NCI-H345 treated with DMSO at 0.1 percent for 48 hours (cell line): ENCODE results near the gene TMEM223.
"Not testable (repeated sequence)": the region's sequence is repeated elsewhere in the genome, so short reads cannot be mapped to it uniquely, and the experiment has no call there.

Experiments used
- DNase-seq: peaks from one replicate; lab custom pipeline; 2025; ENCODE audit not compliant: unreplicated experiment; lab: John Stamatoyannopoulos, UW

The TMEM223 gene

DNA sequence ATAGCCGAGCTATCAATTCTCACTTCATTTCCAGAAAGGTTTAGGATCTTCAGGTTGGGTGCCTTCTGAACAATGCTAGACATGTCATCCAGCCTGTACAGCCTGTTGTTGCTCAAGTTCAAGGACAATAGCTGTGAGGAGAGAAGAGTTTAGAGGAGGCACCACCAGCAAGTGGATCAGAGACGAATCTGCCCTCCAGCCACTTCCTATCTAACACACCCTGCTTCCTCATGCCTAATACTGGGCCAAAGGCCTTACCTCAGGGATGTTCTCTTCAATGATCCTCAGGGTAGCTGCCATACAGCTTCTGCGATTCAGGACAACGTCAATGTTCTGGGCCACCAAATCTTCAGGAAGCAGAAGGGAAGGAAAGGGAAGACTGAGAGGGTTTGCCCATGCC, 9.3 kb upstream of the TMEM223 start:
- DNase-seq = no peak

DNA sequence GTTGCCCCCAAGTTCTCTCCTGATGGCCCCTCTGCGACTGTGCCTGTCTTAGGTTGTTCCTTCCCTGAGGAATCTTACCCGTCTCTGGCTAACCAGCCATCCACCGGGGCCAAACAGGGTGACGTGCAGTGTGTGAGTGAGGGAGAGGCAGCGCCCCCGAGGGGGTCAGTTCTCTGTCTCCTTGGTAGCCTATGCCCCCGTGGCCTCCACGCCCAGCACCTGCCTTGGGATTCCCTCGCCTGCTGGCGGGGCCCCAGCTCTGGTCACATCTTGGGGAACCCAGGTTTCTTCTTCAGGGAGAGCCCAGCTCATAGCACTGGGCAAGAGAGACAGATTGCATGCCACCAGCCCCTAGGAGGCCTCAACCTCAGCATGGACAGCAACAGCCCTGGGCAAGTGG, 7.7 kb upstream of the TMEM223 start:
- no peak for DNase-seq

DNA sequence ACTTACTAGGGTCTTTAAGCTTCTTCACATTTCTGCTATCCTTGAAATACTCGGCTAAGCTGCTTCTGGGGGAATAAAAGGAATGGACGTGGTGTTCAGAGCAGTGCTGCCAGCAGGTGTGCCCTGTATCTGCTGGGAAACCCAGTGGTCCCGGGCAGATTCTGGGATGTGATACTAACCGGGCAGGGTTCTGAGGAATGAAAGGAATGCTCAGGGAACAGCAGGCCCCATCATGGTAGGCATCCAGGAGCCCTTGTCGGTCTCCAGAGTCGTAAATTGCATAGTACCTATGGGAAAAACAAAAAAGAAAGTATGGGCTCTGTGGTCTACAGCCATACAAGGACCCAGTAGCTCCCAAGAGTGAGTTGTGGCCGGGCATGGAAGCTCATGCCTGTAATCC, 4.5 kb upstream of the TMEM223 start:
- no peak for DNase-seq

DNA sequence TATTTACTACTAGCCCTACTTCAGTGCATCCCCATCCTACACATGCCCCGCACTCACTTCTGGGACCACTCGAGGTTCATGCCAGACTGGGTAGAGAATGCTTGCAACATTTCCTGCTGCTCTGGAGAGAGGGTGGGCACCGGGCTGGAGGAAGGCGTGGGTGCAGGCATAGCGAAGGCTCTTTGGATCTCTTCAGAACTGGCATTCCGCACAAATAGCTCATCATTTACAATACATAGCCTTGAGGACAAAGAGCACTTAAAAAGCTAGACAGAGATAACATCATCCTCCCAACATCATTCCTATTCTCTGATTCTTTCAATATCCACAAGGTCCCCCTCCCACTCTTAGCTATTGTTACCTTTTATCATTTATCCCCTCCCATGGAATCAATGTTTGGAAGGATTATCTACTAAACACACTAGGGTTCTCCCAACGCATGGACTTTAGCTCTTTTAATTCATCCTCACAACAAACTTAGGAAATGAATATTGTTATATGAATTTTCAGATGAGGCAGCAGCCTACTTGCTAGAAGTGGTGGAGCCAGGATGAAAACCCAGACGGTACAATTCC, 2.5 kb upstream of the TMEM223 start:
- no peak for DNase-seq

DNA sequence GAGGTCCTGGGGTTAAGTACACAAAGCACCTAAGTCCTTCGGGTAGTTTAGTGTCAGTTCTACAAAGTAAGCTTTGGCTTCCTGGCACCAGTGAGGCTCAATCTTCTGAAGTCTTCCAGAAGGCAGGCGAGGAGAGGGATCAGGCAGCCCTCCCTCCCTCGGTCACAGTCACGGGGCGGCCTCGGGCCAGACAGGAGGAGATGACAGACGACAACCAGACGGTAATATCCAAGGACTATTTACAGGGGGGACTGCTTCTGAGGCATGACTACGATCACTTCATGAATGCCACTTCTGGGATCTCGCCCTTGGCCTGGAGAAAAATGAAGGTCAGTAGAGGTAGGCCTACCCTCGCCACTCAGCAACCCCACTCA, 383 bp upstream of the TMEM223 start:
- no peak for DNase-seq

DNA sequence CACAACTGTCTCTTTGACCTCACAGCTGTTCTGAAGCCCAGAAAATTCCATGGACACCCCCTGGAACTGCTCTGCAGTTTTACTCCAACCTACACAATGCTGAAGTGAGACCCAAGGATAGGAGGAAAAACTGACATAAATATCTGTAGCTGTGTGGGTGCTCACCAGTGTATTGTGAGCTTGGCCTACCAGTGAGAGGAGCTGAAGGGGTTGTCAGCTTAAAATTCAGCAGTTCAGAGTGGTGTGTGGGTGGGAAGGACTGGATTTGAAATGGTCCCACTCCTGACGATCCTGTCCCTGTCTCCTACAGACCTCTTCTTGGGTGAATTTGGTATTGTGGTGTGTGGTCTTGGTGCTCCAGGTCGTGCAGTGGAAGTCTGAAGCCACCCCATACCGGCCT, 2.2 kb downstream of the TMEM223 start:
- no peak for DNase-seq

DNA sequence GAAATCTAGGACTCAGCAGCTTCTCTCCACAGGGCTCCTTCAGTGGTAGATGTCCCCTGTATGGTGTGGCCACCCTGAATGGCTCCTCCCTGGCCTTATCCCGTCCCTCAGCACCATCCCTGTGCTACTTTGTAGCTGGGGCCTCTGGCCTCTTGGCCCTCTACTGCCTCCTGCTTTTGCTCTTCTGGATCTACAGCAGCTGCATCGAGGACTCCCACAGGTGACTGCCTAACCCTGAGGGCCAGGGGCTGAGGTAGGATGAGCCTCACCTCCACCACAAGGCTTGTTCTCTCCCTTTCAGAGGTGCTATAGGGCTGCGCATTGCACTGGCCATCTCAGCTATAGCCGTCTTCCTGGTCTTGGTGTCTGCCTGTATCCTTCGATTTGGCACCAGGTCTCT, 2.8 kb downstream of the TMEM223 start:
- DNase-seq = no peak

DNA sequence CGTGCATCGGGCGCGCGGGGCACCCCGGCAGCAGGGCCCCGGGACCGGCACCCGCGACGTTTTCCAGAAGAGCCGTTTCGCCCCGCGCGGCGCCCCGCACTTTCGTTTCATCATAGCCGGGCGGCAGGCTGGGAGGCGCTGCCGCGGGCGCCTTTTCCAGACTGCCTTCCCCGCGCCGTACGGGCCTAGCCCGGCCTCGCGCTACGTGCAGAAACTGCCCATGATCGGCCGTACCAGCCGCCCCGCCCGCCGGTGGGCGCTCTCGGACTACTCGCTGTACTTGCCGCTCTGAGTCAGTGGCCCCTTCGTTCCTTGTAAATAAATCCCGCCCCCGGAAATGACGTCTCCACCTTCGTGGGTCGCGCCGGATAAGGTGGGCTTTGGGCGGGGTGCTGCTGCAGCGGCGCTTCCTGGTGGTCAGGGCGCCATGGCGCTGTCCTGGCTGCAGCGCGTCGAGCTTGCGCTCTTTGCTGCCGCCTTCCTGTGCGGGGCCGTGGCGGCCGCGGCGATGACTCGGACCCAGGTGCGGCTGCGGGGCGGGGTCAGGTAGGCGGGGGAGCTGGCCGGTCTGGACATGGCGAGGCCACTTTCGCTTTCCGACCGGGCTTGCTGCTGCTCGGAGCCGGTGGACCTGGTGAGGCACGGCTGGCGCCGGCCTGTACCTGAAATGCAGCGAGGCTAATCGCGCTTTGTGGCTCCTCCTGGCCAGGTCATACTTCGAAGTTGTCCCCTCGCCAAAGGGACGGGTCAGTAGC, 4.6 kb downstream of the TMEM223 start, which contains the start of gene TMEM179B:
Gene TMEM179B, plus strand, starts transcription at position 398 of the 755 bp plus-strand sequence. Its CDS starts 30 bp downstream, at position 428.
- peak; percentile 92 for DNase-seq

DNA sequence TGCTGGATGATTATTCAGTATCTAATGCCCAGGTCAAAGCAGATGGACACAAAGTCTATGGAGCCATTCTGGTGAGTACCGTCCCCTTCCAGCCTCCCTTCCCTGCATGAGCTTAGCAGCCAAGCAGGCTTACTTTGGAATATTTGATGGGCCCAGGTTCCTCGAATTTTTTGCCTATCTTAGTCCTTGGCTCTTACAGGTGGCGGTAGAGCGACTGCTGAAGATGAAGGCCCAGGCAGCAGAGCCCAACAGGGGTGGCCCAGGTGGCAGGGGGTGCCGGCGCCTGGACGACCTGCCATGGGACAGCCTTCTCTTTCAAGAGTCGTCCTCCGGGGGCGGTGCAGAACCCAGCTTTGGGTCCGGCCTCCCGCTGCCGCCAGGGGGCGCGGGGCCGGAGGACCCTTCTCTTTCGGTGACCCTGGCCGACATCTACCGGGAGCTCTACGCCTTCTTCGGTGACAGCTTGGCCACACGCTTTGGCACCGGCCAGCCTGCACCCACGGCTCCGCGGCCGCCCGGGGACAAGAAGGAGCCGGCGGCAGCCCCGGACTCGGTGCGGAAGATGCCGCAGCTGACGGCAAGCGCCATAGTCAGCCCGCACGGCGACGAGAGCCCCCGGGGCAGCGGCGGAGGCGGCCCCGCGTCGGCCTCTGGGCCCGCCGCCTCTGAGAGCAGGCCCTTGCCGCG, 5.3 kb downstream of the TMEM223 start:
- DNase-seq = peak; percentile 54

DNA sequence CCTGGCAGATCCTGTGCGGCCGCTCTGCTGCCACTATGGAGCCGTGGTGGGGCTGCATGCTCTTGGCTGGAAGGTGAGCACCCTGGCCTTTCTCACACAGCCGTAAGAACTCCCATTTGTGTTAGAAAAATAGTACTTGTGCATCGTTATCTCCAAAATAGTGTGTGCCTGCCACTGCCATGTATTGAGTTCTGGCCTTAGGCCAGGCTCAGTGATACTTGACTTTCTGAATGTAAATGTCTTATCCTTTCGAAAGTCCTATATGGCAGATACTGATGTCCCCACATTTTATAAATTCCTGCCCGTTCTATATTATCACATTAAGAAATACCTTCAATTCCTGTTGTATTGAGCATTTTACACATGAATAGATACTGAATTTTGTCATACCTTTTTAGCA, 9.1 kb downstream of the TMEM223 start:
- no peak for DNase-seq

DNA sequence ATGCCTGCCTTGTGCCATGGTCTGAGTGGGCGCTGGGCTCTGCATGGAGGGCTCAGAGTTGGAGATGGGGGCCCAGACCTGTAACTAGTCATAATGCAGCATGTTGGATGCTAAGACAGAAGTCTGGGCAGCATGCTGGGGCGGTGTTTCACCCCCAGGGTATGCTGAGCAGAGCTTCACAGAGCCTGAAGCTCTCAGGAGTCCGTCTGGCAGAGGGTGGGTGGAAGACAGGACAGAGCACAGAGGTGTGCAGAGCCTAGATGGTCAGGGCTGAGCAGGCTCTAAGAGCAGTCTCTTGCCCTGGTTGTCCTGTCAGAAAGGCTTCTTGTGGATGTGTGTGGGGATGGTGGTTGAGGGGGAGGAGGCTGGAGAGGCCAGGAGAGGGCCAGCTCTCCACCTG, 13.4 kb downstream of the TMEM223 start:
- DNase-seq = no peak

DNA sequence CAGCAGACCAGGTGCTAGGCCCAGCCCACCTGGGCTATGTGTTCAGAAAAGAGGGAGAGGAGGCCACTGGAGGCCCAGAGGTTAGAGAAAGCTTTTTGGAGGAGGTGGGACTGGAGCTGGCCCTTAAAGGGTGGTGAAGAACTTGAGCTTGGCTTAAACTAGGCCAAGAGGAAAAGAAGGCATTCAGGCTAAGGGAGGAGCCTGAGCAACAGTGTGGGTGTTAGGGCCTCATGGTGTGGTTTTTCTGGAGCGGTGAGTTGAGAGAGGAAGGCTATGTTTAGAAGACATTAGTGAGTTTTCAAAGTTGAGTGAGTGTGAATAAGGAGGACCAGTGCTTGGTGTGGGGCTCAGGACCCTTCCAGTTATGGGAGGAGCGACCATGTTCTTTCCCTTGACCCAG, 14.4 kb downstream of the TMEM223 start:
- DNase-seq = no peak

DNA sequence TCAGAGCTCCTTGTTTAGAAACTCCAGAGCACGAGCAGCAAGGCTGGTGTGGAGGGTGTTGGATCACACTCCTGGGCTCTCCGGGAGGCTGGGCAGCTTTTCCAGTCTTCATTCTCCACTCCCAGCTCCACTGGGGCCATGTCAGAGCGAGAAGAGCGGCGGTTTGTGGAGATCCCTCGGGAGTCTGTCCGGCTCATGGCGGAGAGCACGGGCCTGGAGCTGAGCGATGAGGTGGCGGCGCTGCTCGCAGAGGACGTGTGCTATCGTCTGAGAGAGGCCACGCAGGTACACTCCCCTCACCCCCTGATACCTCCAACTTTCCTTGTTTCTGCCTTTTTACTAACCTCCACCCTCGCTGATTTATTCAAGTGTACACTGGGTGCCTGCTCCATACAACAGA, 16.2 kb downstream of the TMEM223 start:
- DNase-seq = no peak

DNA sequence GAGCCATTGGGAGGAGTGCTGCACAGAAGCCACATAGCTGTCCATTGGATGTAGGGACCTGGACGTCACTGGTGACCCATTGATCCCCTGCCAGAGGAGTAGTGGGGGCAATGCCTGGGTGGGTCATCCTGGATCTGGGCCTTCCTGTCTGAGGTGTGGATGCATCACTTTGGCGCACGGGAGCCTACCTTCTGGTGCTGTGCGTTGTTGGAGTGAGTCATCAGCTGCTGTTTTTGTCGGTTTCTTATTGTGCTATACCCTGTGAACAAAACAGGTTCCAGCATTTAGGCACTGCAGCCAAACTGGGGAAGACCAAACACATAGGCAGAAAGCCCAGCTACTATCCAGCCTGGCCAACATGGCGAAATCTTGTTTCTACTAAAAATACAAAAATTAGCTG, 17.4 kb downstream of the TMEM223 start:
- DNase-seq = no peak

DNA sequence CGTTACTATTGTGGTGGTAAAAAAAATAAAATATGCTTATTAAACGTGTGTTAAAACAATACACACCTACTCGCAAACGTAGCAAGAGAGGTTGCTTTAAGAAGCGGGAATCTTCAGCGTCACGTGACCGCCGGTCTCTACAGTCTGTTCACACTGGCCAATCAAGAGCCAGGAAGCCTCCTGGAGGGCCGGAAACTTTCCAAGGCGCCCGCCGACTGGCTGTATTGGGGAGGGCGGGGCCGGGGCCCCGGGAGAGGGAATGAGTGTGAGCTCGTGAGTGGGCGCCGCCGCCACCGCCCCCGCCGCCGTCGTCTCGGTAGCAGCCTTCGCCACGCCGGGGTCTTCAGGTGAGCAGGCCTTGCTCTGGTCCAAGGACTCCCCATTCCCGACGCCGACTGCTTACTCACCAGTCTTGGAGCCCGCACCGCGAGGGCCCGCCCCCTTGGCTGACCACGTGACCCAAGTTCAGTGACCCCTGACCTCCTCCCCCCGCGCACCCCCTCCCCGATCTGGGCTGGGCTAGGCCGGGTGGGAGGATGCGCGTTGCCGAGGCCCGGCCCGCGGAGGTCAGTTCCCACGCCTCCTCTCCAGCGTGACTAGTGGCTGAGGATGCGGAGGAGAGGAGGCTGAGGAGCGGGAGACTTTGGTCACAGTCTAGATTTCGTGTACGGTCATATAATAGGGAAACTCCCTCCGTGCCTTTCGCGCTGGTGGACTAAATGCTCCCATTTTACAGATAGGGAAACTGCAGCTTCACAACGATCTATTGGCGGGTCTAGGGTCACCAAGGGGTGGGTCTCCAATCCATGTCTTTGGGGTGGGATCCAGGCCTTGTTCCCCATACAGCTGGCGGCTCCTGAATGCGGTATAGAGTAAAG, 20.4 kb downstream of the TMEM223 start, which contains the start of gene TAF6L:
Gene TAF6L, plus strand, starts transcription at position 253 of the 878 bp plus-strand sequence. CDS start 4,388 bp downstream, outside the sequence.
- DNase-seq = peak; percentile 94

DNA sequence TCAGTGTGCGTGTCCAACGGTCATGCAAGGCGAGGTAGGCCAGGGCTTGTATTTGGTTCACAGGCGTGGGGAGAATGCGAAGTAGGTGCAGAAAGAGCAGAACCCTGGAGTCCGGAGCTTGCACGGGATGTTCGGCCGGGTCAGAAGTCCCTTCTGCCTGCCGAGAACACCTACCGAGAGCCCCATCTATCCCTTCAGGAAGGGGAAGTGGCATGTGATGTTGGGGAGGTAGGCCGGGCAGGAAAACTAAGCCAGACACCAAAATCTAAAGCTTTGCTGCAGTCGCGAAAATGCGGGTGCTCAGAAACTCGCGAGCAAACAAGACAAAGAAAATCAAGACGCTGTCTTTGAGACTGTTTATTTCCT, 21.0 kb downstream of the TMEM223 start:
- no peak for DNase-seq

DNA sequence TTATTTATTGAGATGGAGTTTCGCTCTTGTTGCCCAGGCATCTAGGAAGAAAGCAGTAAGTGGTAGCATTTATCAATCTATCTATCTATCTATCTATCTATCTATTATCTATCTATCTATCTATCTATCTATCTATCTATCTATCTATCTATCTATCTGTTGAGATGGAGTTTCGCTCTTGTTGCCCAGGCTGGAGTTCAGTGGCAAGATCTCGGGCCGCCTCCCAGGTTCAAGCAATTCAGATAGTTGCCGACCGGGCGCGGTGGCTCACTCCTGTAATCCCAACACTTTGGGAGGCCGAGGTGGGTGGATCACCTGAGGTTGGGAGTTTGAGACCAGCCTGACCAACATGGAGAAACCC, 31.0 kb downstream of the TMEM223 start:
- DNase-seq = not testable (repeated sequence)

DNA sequence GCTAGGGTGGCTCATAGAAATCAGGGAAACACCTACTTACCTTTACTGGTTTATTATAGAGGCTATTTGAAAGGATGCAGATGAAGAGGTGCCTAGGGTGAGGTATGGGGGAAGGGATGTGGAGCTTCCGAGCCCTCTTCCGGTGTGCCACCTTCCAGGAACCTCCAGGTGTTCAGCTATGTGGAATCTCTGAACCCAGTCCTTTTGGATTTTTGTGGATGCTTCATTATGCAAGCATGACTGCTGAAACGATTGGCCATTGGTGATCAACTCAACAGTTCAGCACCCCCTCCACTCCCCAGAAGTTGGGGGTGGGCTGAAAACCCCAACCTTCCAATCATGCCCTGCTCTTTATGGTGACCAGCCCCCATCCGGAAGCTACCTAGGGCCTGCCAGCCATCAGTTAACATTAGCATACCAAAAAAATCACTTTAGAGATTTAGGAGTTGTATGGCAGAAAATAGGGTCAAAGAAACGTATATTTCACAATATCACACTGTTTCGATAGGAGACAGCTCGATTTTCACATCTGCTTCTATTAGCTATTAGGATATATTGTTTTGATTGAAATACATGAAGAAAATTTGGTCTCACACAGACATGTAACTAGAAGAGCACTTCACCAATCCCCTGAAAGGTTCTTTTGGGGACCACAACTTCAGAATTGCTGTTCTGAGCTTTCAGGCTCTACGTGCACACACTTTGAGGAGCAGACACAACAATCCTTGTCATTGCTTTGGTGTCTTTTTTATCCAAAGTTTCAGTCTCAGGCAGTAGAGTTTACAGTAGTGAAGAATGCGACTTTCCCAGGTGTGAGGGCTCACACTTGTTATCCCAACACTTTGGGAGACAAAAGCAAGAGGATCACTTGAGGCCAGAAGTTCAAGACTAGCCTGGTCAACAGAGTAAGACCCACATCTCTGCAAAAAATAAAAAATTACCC, 33.7 kb downstream of the TMEM223 start:
- no peak for DNase-seq

DNA sequence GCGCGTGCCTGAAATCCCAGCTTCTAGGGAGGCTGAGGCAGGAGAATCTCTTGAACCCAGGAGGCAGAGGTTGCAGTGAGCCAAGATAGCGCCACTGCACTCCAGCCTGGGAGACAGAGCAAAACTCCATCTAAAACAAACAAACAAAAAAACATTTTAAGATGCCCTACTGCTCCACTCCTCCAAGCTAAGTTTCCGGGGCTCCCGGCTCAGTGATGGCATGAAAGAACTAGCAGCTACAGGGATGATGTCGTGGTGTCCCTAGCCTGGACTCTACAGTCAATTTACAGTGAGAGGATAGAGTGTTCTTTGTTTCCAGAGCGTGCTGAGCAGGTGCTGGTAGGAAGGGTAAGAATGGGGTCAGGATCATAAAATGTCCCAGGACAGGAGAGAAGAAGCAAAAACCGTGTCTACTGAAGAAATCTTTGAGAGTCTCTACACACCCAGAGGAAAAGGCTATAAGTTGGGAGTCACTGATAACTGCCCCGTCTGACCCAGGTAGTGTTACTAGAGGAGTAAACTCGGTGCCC, 36.7 kb downstream of the TMEM223 start:
- DNase-seq = no peak
